GM23248 (cell line): ENCODE results near the gene OXGR1. TPM values are rescaled to one million over a fixed set of nuclear protein-coding genes. Genes with fewer than 3 reads are reported as not detected.

ENCODE experiments used
- DNase-seq: peaks from one replicate; pipeline ENCODE4 v3.0.0-alpha.2; 2015
- H2AFZ ChIP-seq: fragments of 200-600 bp; sonication (generic); 2 replicates; pipeline ENCODE4 v1.6.1; 2016; ENCODE audit warnings: antibody characterized with exemption
- H3F3A ChIP-seq: fragments of 200-600 bp; sonication (generic); 2 replicates; pipeline ENCODE4 v1.6.1; 2016; ENCODE audit warnings: mild to moderate bottlenecking, antibody characterized with exemption, mixed run types; ENCODE audit not compliant: insufficient read depth
- H3K27ac ChIP-seq: fragments of 200-600 bp; sonication (generic); 2 replicates; pipeline ENCODE4 v1.5.1; 2016; ENCODE audit warnings: mild to moderate bottlenecking
- H3K27me3 ChIP-seq: fragments of 200-600 bp; sonication (generic); replicated peaks from 2 replicates; pipeline ENCODE4 v1.6.1; 2016; ENCODE audit warnings: mild to moderate bottlenecking; ENCODE audit not compliant: insufficient read depth
- H3K36me3 ChIP-seq: fragments of 200-600 bp; sonication (generic); 2 replicates; pipeline ENCODE4 v1.6.1; 2016; ENCODE audit warnings: low read depth, mild to moderate bottlenecking
- H3K4me1 ChIP-seq: fragments of 200-600 bp; sonication (generic); 2 replicates; pipeline ENCODE4 v1.6.1; 2016; ENCODE audit warnings: mild to moderate bottlenecking; ENCODE audit not compliant: insufficient read depth
- H3K4me2 ChIP-seq: fragments of 200-600 bp; sonication (generic); one replicate; pipeline ENCODE4 v1.6.1; 2016; ENCODE audit warnings: mild to moderate bottlenecking; ENCODE audit not compliant: unreplicated experiment
- H3K4me3 ChIP-seq: fragments of 200-600 bp; sonication (generic); 2 replicates; pipeline ENCODE4 v1.5.1; 2016; ENCODE audit warnings: mild to moderate bottlenecking
- H3K79me2 ChIP-seq: fragments of 200-600 bp; sonication (generic); 2 replicates; pipeline ENCODE4 v1.6.1; 2016; ENCODE audit warnings: mild to moderate bottlenecking; ENCODE audit not compliant: insufficient read depth
- H3K9ac ChIP-seq: fragments of 200-600 bp; sonication (generic); 2 replicates; pipeline ENCODE4 v1.6.1; 2016; ENCODE audit warnings: mild to moderate bottlenecking
- H3K9me2 ChIP-seq: fragments of 200-600 bp; sonication (generic); 2 replicates; pipeline ENCODE4 v1.6.1; 2016; ENCODE audit warnings: mixed run types, mild to moderate bottlenecking, moderate library complexity; ENCODE audit not compliant: insufficient read depth
- H3K9me3 ChIP-seq: fragments of 200-600 bp; sonication (generic); one replicate; pipeline ENCODE4 v1.6.1; 2017; ENCODE audit warnings: low read depth
- H4K20me1 ChIP-seq: fragments of 200-600 bp; sonication (generic); 2 replicates; pipeline ENCODE4 v1.6.0; 2016; ENCODE audit not compliant: insufficient read depth
- EZH2 ChIP-seq: fragments of 200-600 bp; sonication (generic); IDR thresholded peaks from 2 replicates; pipeline ENCODE4 v1.6.1; 2018; ENCODE audit warnings: antibody characterized with exemption, mild to moderate bottlenecking; ENCODE audit not compliant: insufficient read depth, poor library complexity, severe bottlenecking
- EZH2phosphoT487 ChIP-seq: fragments of 200-600 bp; sonication (generic); IDR thresholded peaks from 2 replicates; pipeline ENCODE4 v1.6.1; 2018; ENCODE audit warnings: antibody characterized with exemption, moderate library complexity, mild to moderate bottlenecking, low read depth; ENCODE audit not compliant: insufficient read depth
- WGBS, 2 experiments: methylation state at CpG; one replicate each; pipeline ENCODE4 v1.1.6; 2015 to 2017; ENCODE audit warnings: low lambda C conversion rate in 2 of 2, low coverage in 1 of 2; ENCODE audit errors: missing lambda C conversion rate in 2 of 2; 5-methylcytosine and 5-hydroxymethylcytosine counted together
- in situ Hi-C: fragments of 300-500 bp; cut with MboI; formaldehyde crosslinking; loops from 2 replicates; pipeline ENCODE4 v1.15.0; 2020
- polyA plus RNA-seq: library from polyadenylated mRNA; unstranded; fragments of >200 nt; fragmentation: Nextera tagmentation; extraction: Ambion mirVana; gene quantifications from 2 replicates; pipeline ENCODE4 v1.2.1, GENCODE V29; 2016
- total RNA-seq: library from RNA; depleted of rRNA; stranded (reverse); fragments of >200 nt; shearing (Covaris generic); gene quantifications from 2 replicates; pipeline ENCODE4 v1.2.3, GENCODE V29; 2014

The OXGR1 gene
- total and polyA plus RNA-seq, 2 experiments from 2014 or later: not detected

GRCh38 chr13:97004096-97004876, 10.0 kb upstream of the OXGR1 start:
- peak; percentile 73 for DNase-seq
- Histone ChIP-seq H3K27me3 (no peaks in the 10 kb centered on the region), H4K20me1 (no peaks in the 10 kb centered on the region), H3F3A (peaks cover 40% of the 10 kb centered on the region), H3K9ac (no peak overlapping the region), H3K27ac (no peak overlapping the region; the same call in 1 of the 2 replicates), H3K4me2 (peak overlapping the region; percentile 43), H3K9me2 (no peaks in the 10 kb centered on the region), H3K9me3 (no peaks in the 10 kb centered on the region), H3K4me3 (no peak overlapping the region), H3K36me3 (no peaks in the 10 kb centered on the region), H2AFZ (no peak overlapping the region), H3K79me2 (no peaks in the 10 kb centered on the region), H3K4me1 (peaks cover 50% of the 10 kb centered on the region)
- 43 to 45% methylated on average over 9 of the region's 9 CpGs for WGBS, 2 experiments
- TF ChIP-seq EZH2 (no peak), EZH2phosphoT487 (no peak)
- in situ Hi-C loops: loop anchor here (25.0 kb wide), 1 partner anchor 808 kb away; no protein-coding TSS in a partner anchor

- H3K27me3 ChIP-seq: no peaks in the 10 kb centered on the region
- no peaks in the 10 kb centered on the region for H3K36me3 ChIP-seq
- no peak overlapping the region for H3K9ac ChIP-seq
- no peak for TF ChIP-seq EZH2phosphoT487
- TF ChIP-seq EZH2: no peak
- H3K9me3 ChIP-seq: no peaks in the 10 kb centered on the region
- no peaks in the 10 kb centered on the region for H3K79me2 ChIP-seq
- H3F3A ChIP-seq: peaks cover 40% of the 10 kb centered on the region
- H3K4me2 ChIP-seq: no peak overlapping the region
- peak; percentile 19 for DNase-seq
- H3K27ac ChIP-seq: no peak overlapping the region
- H4K20me1 ChIP-seq: no peaks in the 10 kb centered on the region
- no peak overlapping the region for H2AFZ ChIP-seq
- H3K4me1 ChIP-seq: peaks cover 50% of the 10 kb centered on the region
- in situ Hi-C loops: loop anchor here (25.0 kb wide), 1 partner anchor 809 kb away; no protein-coding TSS in a partner anchor
- H3K4me3 ChIP-seq: no peak overlapping the region
- no peaks in the 10 kb centered on the region for H3K9me2 ChIP-seq
- 21 to 24% methylated on average over 2 of the region's 2 CpGs for WGBS, 2 experiments
Measured at GRCh38 chr13:97003071-97003470, 8.8 kb upstream of the OXGR1 start.

- Histone ChIP-seq H3F3A (peaks cover 40% of the 10 kb centered on the region), H3K79me2 (no peaks in the 10 kb centered on the region), H3K36me3 (no peaks in the 10 kb centered on the region), H3K27ac (no peak overlapping the region), H3K9ac (no peak overlapping the region), H3K4me2 (no peak overlapping the region), H3K4me1 (peaks cover 50% of the 10 kb centered on the region), H3K4me3 (no peak overlapping the region), H2AFZ (no peak overlapping the region), H3K27me3 (0 out of 2 replicates have a peak, but pooled peaks cover 1% of the 10 kb centered on the region), H3K9me3 (no peaks in the 10 kb centered on the region), H3K9me2 (no peaks in the 10 kb centered on the region), H4K20me1 (no peaks in the 10 kb centered on the region)
- in situ Hi-C loops: loop anchor here (25.0 kb wide), 1 partner anchor 810 kb away; no protein-coding TSS in a partner anchor
- peak; percentile 17 for DNase-seq
- 49% methylated on average over 2 of the region's 2 CpGs for WGBS, 2 experiments
- no peak for TF ChIP-seq EZH2phosphoT487
- TF ChIP-seq EZH2: no peak
Measured at GRCh38 chr13:97002581-97002980, 8.3 kb upstream of the OXGR1 start.

GRCh38 chr13:97001636-97002035, 7.4 kb upstream of the OXGR1 start:
- Histone ChIP-seq H3K27ac (no peak overlapping the region), H3K9me2 (no peaks in the 10 kb centered on the region), H3K36me3 (no peaks in the 10 kb centered on the region), H3K27me3 (0 out of 2 replicates have a peak, but pooled peaks cover 8% of the 10 kb centered on the region), H3F3A (peaks cover 40% of the 10 kb centered on the region), H3K4me3 (no peak overlapping the region), H4K20me1 (no peaks in the 10 kb centered on the region), H3K9ac (no peak overlapping the region), H3K4me2 (no peak overlapping the region), H3K9me3 (no peaks in the 10 kb centered on the region), H3K4me1 (peaks cover 50% of the 10 kb centered on the region), H3K79me2 (no peaks in the 10 kb centered on the region), H2AFZ (no peak overlapping the region)
- 87 to 91% methylated on average over 6 of the region's 6 CpGs for WGBS, 2 experiments
- in situ Hi-C loops: loop anchor here (25.0 kb wide), 1 partner anchor 811 kb away; no protein-coding TSS in a partner anchor
- TF ChIP-seq EZH2 (no peak), EZH2phosphoT487 (no peak)
- DNase-seq: no peak
